Stimulated activated CD4-positive, alpha-beta T cell treated with anti-CD3 and anti-CD28 coated beads, Interleukin-15, amount 100 ng/mL, for 1 hour (primary cell): ENCODE results near the gene RFXANK.
"Not testable (repeated sequence)": the region's sequence is repeated elsewhere in the genome, so short reads cannot be mapped to it uniquely, and the experiment has no call there.

Source experiments
- DNase-seq, 2 donors: peaks; one replicate each; pipeline ENCODE4 v3.0.0-alpha.2; 2020; ENCODE audit warnings: low read depth in 1 of 2, low spot score in 1 of 2

The RFXANK gene

GRCh38 chr19:19169236-19170052 lies 22.6 kb upstream of the RFXANK start:
- no peak for DNase-seq

- DNase-seq = peak; percentile 55 to 71
Observed at GRCh38 chr19:19170053-19170872, 21.8 kb upstream of the RFXANK start, which contains the start of gene MEF2B. Gene MEF2B (minus strand): TSS chr19:19170263. CDS start chr19:19150735, 19,528 bp downstream.

GRCh38 chr19:19170873-19171672 lies 21.0 kb upstream of the RFXANK start:
- no peak for DNase-seq

- DNase-seq = no peak
Observed at GRCh38 chr19:19171821-19172532, 20.1 kb upstream of the RFXANK start.

GRCh38 chr19:19173243-19173642 lies 18.8 kb upstream of the RFXANK start:
- DNase-seq = not testable (repeated sequence)

- DNase-seq = no peak
Observed at GRCh38 chr19:19176950-19177349, 15.1 kb upstream of the RFXANK start.

GRCh38 chr19:19179548-19180441 lies 12.3 kb upstream of the RFXANK start:
- DNase-seq = no peak

GRCh38 chr19:19181488-19181998 lies 10.5 kb upstream of the RFXANK start:
- no peak for DNase-seq

GRCh38 chr19:19185853-19186740 lies 6.0 kb upstream of the RFXANK start:
- DNase-seq = peak; percentile 32 to 33

GRCh38 chr19:19186742-19187141 lies 5.3 kb upstream of the RFXANK start:
- DNase-seq = no peak

GRCh38 chr19:19191768-19192077 lies 335 bp upstream of the RFXANK start:
- no peak for DNase-seq

- no peak for DNase-seq
Observed at GRCh38 chr19:19192910-19193423, 909 bp downstream of the RFXANK start.

GRCh38 chr19:19193926-19194325 lies 1.9 kb downstream of the RFXANK start:
- no peak for DNase-seq

GRCh38 chr19:19201697-19202630 lies 9.9 kb downstream of the RFXANK start:
- DNase-seq = no peak

GRCh38 chr19:19202707-19203011 lies 10.6 kb downstream of the RFXANK start:
- no peak for DNase-seq

GRCh38 chr19:19203012-19203856 lies 11.2 kb downstream of the RFXANK start, which contains the start of gene NR2C2AP:
Gene NR2C2AP (minus strand): TSS chr19:19203414. CDS start chr19:19203060, 354 bp downstream.
- DNase-seq = peak; percentile 83 to 90
